Large intestine (tissue), 3 donors: Measurements from ENCODE around the gene TSPEAR. TPM values are rescaled to one million over a fixed set of nuclear protein-coding genes. Genes with fewer than 3 reads are reported as not detected.
A peak's percentile ranks its signal among the peaks of the same experiment; 100 is the strongest.
"Not testable (repeated sequence)": the region's sequence is repeated elsewhere in the genome, so short reads cannot be mapped to it uniquely, and the experiment has no call there.

Source experiments
- DNase-seq, 2 donors: peaks; one replicate each; pipeline versions ENCODE4 v3.0.0 to v3.0.0-alpha.2; 2013
- H3K27ac ChIP-seq: one replicate; pipeline ENCODE4 v1.5.1; 2013; ENCODE audit warnings: low read length
- H3K27me3 ChIP-seq: 2 replicates; pipeline ENCODE4 v1.6.1; 2013; ENCODE audit warnings: low read length; ENCODE audit not compliant: control insufficient read depth, insufficient read depth
- H3K36me3 ChIP-seq: 2 replicates; pipeline ENCODE4 v1.6.1; 2013; ENCODE audit warnings: low read length; ENCODE audit not compliant: control insufficient read depth, insufficient read depth
- H3K4me1 ChIP-seq: one replicate; pipeline ENCODE4 v1.6.1; 2013; ENCODE audit warnings: low read length; ENCODE audit not compliant: control insufficient read depth, insufficient read depth
- H3K4me3 ChIP-seq: one replicate; pipeline ENCODE4 v1.5.1; 2013; ENCODE audit warnings: low read length
- H3K9me3 ChIP-seq: one replicate; pipeline ENCODE4 v1.6.1; 2013; ENCODE audit warnings: mild to moderate bottlenecking, low read depth, low read length, moderate library complexity; ENCODE audit not compliant: control insufficient read depth
- WGBS: methylation state at CpG from one replicate; pipeline ENCODE4 v1.1.5; 2013; ENCODE audit warnings: low lambda C conversion rate; ENCODE audit not compliant: insufficient coverage; 5-methylcytosine and 5-hydroxymethylcytosine counted together
- polyA plus RNA-seq: library from polyadenylated mRNA; unstranded; fragments of 120-200 nt; gene quantifications from one replicate; pipeline ENCODE4 v1.2.1, GENCODE V29; 2013

The TSPEAR gene
- polyA plus RNA-seq, 1 donor, result 0.55 TPM

- no peak for DNase-seq
- H3K36me3 ChIP-seq, result no peaks in the 10 kb centered on the region
- H3K4me1 ChIP-seq, result peaks cover 7% of the 10 kb centered on the region
- no peak overlapping the region for H3K4me3 ChIP-seq
- no peaks in the 10 kb centered on the region for H3K9me3 ChIP-seq
- H3K27me3 ChIP-seq, result no peaks in the 10 kb centered on the region
- no peak overlapping the region for H3K27ac ChIP-seq
- WGBS, result no CpG with 5 or more reads among the region's 4 CpGs
Measured at GRCh38 chr21:44487831-44488230, 223.5 kb downstream of the TSPEAR start.

GRCh38 chr21:44486302-44486701 lies 225.1 kb downstream of the TSPEAR start:
- H3K27me3 ChIP-seq, result no peaks in the 10 kb centered on the region
- no peaks in the 10 kb centered on the region for H3K36me3 ChIP-seq
- peaks cover 10% of the 10 kb centered on the region for H3K4me1 ChIP-seq
- WGBS, result no CpG with 5 or more reads among the region's 16 CpGs
- no peak overlapping the region for H3K27ac ChIP-seq
- no peak overlapping the region for H3K4me3 ChIP-seq
- no peak for DNase-seq
- no peaks in the 10 kb centered on the region for H3K9me3 ChIP-seq

GRCh38 chr21:44485796-44486195 lies 225.6 kb downstream of the TSPEAR start:
- H3K4me3 ChIP-seq, result no peak overlapping the region
- DNase-seq, result no peak
- H3K4me1 ChIP-seq, result peaks cover 10% of the 10 kb centered on the region
- no peaks in the 10 kb centered on the region for H3K9me3 ChIP-seq
- no peaks in the 10 kb centered on the region for H3K27me3 ChIP-seq
- no peaks in the 10 kb centered on the region for H3K36me3 ChIP-seq
- no peak overlapping the region for H3K27ac ChIP-seq
- 100% methylated on average over 1 of the region's 10 CpGs for WGBS

GRCh38 chr21:44485254-44485793 lies 226.0 kb downstream of the TSPEAR start:
- DNase-seq, result no peak
- no peak overlapping the region for H3K27ac ChIP-seq
- H3K9me3 ChIP-seq, result no peaks in the 10 kb centered on the region
- H3K4me3 ChIP-seq, result no peak overlapping the region
- H3K36me3 ChIP-seq, result no peaks in the 10 kb centered on the region
- H3K27me3 ChIP-seq, result no peaks in the 10 kb centered on the region
- WGBS, result no CpG with 5 or more reads among the region's 25 CpGs
- peaks cover 7% of the 10 kb centered on the region for H3K4me1 ChIP-seq

- no CpG with 5 or more reads among the region's 43 CpGs for WGBS
- no peak overlapping the region for H3K27ac ChIP-seq
- no peaks in the 10 kb centered on the region for H3K27me3 ChIP-seq
- no peaks in the 10 kb centered on the region for H3K36me3 ChIP-seq
- no peak for DNase-seq
- no peak overlapping the region for H3K4me3 ChIP-seq
- H3K9me3 ChIP-seq, result no peaks in the 10 kb centered on the region
- peaks cover 3% of the 10 kb centered on the region for H3K4me1 ChIP-seq
Measured at GRCh38 chr21:44484498-44485253, 226.7 kb downstream of the TSPEAR start.

- no peaks in the 10 kb centered on the region for H3K27me3 ChIP-seq
- WGBS, result no CpG with 5 or more reads among the region's 28 CpGs
- no peak for DNase-seq
- H3K4me1 ChIP-seq, result peaks cover 3% of the 10 kb centered on the region
- H3K27ac ChIP-seq, result no peak overlapping the region
- no peak overlapping the region for H3K4me3 ChIP-seq
- H3K36me3 ChIP-seq, result no peaks in the 10 kb centered on the region
- H3K9me3 ChIP-seq, result peaks cover 2% of the 10 kb centered on the region
Measured at GRCh38 chr21:44483288-44484237, 227.8 kb downstream of the TSPEAR start.

- no peak overlapping the region for H3K4me3 ChIP-seq
- DNase-seq, result peak in 1 of 2 donors; percentile 49
- no CpG with 5 or more reads among the region's 14 CpGs for WGBS
- H3K27me3 ChIP-seq, result no peaks in the 10 kb centered on the region
- peaks cover 2% of the 10 kb centered on the region for H3K9me3 ChIP-seq
- H3K36me3 ChIP-seq, result no peaks in the 10 kb centered on the region
- no peak overlapping the region for H3K27ac ChIP-seq
- peaks cover 3% of the 10 kb centered on the region for H3K4me1 ChIP-seq
Measured at GRCh38 chr21:44482581-44483287, 228.6 kb downstream of the TSPEAR start.

- no peak for DNase-seq
- peaks cover 2% of the 10 kb centered on the region for H3K9me3 ChIP-seq
- H3K27me3 ChIP-seq, result no peaks in the 10 kb centered on the region
- WGBS, result no CpG with 5 or more reads among the region's 16 CpGs
- peaks cover 3% of the 10 kb centered on the region for H3K4me1 ChIP-seq
- H3K27ac ChIP-seq, result no peak overlapping the region
- H3K4me3 ChIP-seq, result no peak overlapping the region
- no peaks in the 10 kb centered on the region for H3K36me3 ChIP-seq
Measured at GRCh38 chr21:44480200-44481053, 230.9 kb downstream of the TSPEAR start.

- not testable (repeated sequence) for H3K27ac ChIP-seq, H3K4me1 ChIP-seq, H3K36me3 ChIP-seq, H3K9me3 ChIP-seq, DNase-seq, H3K4me3 ChIP-seq, H3K27me3 ChIP-seq
- 100% methylated on average over 1 of the region's 21 CpGs for WGBS
Measured at GRCh38 chr21:44479556-44480199, 231.7 kb downstream of the TSPEAR start.
